Endothelial cell (in vitro differentiated cells): ENCODE measurements around the gene POLD2. TPM values are rescaled to one million over a fixed set of nuclear protein-coding genes. Genes with fewer than 3 reads are reported as not detected.

Experiments
- DNase-seq: peaks from one replicate; pipeline ENCODE4 v3.0.0; 2021; ENCODE audit warnings: low spot score
- H3K27ac Mint-ChIP-seq: one replicate; pipeline ENCODE4 v1.8.0; 2021; ENCODE audit warnings: mixed read lengths, inconsistent platforms; ENCODE audit not compliant: unreplicated experiment
- H3K27me3 Mint-ChIP-seq: one replicate; pipeline ENCODE4 v1.8.0; 2021; ENCODE audit warnings: mild to moderate bottlenecking, moderate library complexity, mixed read lengths, inconsistent platforms; ENCODE audit not compliant: unreplicated experiment
- H3K36me3 Mint-ChIP-seq: one replicate; pipeline ENCODE4 v1.8.0; 2021; ENCODE audit warnings: mild to moderate bottlenecking, low read depth, mixed read lengths, inconsistent platforms; ENCODE audit not compliant: unreplicated experiment
- H3K4me1 Mint-ChIP-seq: one replicate; pipeline ENCODE4 v1.8.0; 2021; ENCODE audit warnings: mild to moderate bottlenecking, mixed read lengths, inconsistent platforms; ENCODE audit not compliant: unreplicated experiment
- H3K4me3 Mint-ChIP-seq: one replicate; pipeline ENCODE4 v1.8.0; 2021; ENCODE audit warnings: mild to moderate bottlenecking, mixed read lengths, inconsistent platforms; ENCODE audit not compliant: unreplicated experiment
- H3K9me3 Mint-ChIP-seq: one replicate; pipeline ENCODE4 v1.8.0; 2021; ENCODE audit warnings: mixed read lengths, inconsistent platforms; ENCODE audit not compliant: unreplicated experiment
- CTCF ChIP-seq: fragments of 200-600 bp; sonication (generic); IDR thresholded peaks from one replicate; pipeline ENCODE4 v1.5.0; 2021; ENCODE audit warnings: antibody characterized with exemption; ENCODE audit not compliant: unreplicated experiment
- total RNA-seq: library from RNA; stranded (reverse); fragmentation: NEBNext Ultra II Directional; extraction: Animal tissue kit (Norgen Biotek cat#: 25700); gene quantifications from one replicate; pipeline ENCODE4 v1.2.1, GENCODE V29; 2021; ENCODE audit not compliant: unreplicated experiment

Gene POLD2
- total RNA-seq, 1 donor from 2014 or later: 39.9 TPM

- Mint-ChIP-seq H3K36me3 (no peaks in the 10 kb centered on the region), H3K9me3 (no peaks in the 10 kb centered on the region)
Measured at GRCh38 chr7:44142028-44142427, 18.7 kb upstream of the POLD2 start.

GRCh38 chr7:44141221-44141850 lies 18.0 kb upstream of the POLD2 start, which contains the start of gene MYL7:
Gene MYL7, minus strand, starts transcription at chr7:44141332. Its CDS starts 27 bp downstream, at chr7:44141305.
- TF ChIP-seq CTCF: no peak
- Mint-ChIP-seq H3K4me3 (no peak within 1 kb of the TSS), H3K36me3 (no peaks in the 10 kb centered on the region), H3K9me3 (no peaks in the 10 kb centered on the region), H3K27me3 (peaks cover 5% of the 10 kb centered on the region), H3K4me1 (no peaks in the 10 kb centered on the region), H3K27ac (no peak within 1 kb of the TSS)
- DNase-seq: no peak

More at GRCh38 chr7:44142028-44142427, 18.7 kb upstream of the POLD2 start:
- no peak overlapping the region for H3K27ac Mint-ChIP-seq
- H3K4me1 Mint-ChIP-seq: no peaks in the 10 kb centered on the region
- no peak for DNase-seq
- H3K4me3 Mint-ChIP-seq: no peak overlapping the region
- peaks cover 5% of the 10 kb centered on the region for H3K27me3 Mint-ChIP-seq
- TF ChIP-seq CTCF: no peak

GRCh38 chr7:44140341-44140740 lies 17.0 kb upstream of the POLD2 start:
- Mint-ChIP-seq H3K27ac (no peak overlapping the region), H3K4me3 (no peak overlapping the region), H3K27me3 (peaks cover 5% of the 10 kb centered on the region), H3K36me3 (no peaks in the 10 kb centered on the region), H3K9me3 (no peaks in the 10 kb centered on the region), H3K4me1 (no peaks in the 10 kb centered on the region)
- TF ChIP-seq CTCF: no peak
- DNase-seq: no peak

GRCh38 chr7:44139311-44140010 lies 16.1 kb upstream of the POLD2 start:
- no peak overlapping the region for H3K27ac Mint-ChIP-seq
- peaks cover 2% of the 10 kb centered on the region for H3K4me1 Mint-ChIP-seq
- TF ChIP-seq CTCF: no peak
- H3K36me3 Mint-ChIP-seq: no peaks in the 10 kb centered on the region
- peaks cover 4% of the 10 kb centered on the region for H3K27me3 Mint-ChIP-seq
- H3K4me3 Mint-ChIP-seq: no peak overlapping the region
- DNase-seq: no peak
- no peaks in the 10 kb centered on the region for H3K9me3 Mint-ChIP-seq

GRCh38 chr7:44138698-44139097 lies 15.3 kb upstream of the POLD2 start:
- Mint-ChIP-seq H3K27me3 (peaks cover 3% of the 10 kb centered on the region), H3K36me3 (no peaks in the 10 kb centered on the region), H3K9me3 (no peaks in the 10 kb centered on the region)

More at GRCh38 chr7:44138698-44139097, 15.3 kb upstream of the POLD2 start:
- DNase-seq: no peak
- Mint-ChIP-seq H3K4me1 (peaks cover 2% of the 10 kb centered on the region), H3K4me3 (no peak overlapping the region), H3K27ac (no peak overlapping the region)
- no peak for TF ChIP-seq CTCF
